Loucy (cell line): ENCODE results near the gene ADAMTS20.
A peak's percentile ranks its signal among the peaks of the same experiment; 100 is the strongest.

Experiments used
- EZH2phosphoT487 ChIP-seq: fragments of 200-600 bp; IDR thresholded peaks from 2 replicates; pipeline ENCODE4 v1.6.1; 2018; ENCODE audit warnings: antibody characterized with exemption, mild to moderate bottlenecking, moderate library complexity, borderline replicate concordance
- TF ChIP-seq, protein P1 (sequence below): fragments of 200-600 bp; sonication (generic); conservative IDR thresholded peaks from 2 replicates; pipeline ENCODE4 v1.5.1; 2014; ENCODE audit warnings: mild to moderate bottlenecking, antibody characterized with exemption, low read length

DNA sequence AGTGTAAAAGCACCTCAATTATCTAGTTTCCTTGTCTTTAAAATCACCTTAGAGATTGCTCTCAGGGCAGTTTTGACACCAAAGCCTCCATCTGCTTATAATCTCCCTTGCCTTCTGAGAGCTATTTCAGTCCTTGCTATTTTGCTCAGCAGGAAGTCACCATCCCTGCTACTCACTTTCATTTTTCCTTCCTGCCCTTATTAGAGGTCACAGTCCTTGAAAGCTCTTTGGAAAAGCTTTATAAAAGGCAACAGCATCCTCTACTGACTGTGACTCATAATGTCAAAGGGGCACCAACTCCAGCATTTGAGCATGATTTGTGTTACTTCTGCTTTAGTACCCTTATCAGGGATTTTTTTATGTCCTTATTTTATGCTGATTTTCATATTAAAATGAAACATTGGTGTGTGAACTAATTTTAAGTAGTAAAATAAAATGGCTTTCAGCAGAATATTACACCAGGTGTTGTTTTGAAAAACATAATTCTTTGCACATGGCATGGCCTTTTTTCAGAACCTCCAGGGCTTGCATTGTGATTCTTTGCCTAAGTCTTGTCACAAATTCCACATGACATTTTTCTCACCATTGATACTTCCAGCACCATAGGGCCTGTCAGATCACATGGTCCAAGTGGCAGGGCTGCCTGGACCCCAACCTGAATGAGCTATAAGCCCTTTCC, 213.0 kb downstream of the ADAMTS20 start:
- TF ChIP-seq, protein P1, sequence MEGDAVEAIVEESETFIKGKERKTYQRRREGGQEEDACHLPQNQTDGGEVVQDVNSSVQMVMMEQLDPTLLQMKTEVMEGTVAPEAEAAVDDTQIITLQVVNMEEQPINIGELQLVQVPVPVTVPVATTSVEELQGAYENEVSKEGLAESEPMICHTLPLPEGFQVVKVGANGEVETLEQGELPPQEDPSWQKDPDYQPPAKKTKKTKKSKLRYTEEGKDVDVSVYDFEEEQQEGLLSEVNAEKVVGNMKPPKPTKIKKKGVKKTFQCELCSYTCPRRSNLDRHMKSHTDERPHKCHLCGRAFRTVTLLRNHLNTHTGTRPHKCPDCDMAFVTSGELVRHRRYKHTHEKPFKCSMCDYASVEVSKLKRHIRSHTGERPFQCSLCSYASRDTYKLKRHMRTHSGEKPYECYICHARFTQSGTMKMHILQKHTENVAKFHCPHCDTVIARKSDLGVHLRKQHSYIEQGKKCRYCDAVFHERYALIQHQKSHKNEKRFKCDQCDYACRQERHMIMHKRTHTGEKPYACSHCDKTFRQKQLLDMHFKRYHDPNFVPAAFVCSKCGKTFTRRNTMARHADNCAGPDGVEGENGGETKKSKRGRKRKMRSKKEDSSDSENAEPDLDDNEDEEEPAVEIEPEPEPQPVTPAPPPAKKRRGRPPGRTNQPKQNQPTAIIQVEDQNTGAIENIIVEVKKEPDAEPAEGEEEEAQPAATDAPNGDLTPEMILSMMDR, result peak; percentile 74
- no peak for TF ChIP-seq EZH2phosphoT487
